Endothelial cell of umbilical vein (primary cell): ENCODE results near the gene KIZ. TPM values are rescaled to one million over a fixed set of nuclear protein-coding genes. Genes with fewer than 3 reads are reported as not detected.

Source experiments
- BruUV-seq: library from RNA; stranded (reverse); fragments of 400-500 nt; replicated peaks from 2 replicates; lab custom pipeline; 2021; lab: Mats Ljungman, UMichigan
- CTCF ChIA-PET: fragments of 300-600, 350-600 bp; sonication (Branson Sonifier 250); formaldehyde crosslinking; loops from one replicate; lab custom pipeline; 2021; ENCODE audit warnings: antibody characterized with exemption, inconsistent platforms; lab: Charles Lee
- POLR2A ChIA-PET: fragments of 300-600, 350-600 bp; sonication (Branson Sonifier 250); formaldehyde crosslinking; loops from one replicate; lab custom pipeline; 2021; ENCODE audit warnings: antibody characterized with exemption, inconsistent platforms; lab: Charles Lee
- DNase-seq: peaks from one replicate; pipeline ENCODE4 v3.0.0-alpha.2; 2011; ENCODE audit warnings: low read depth, low spot score
- FAIRE-seq: peaks from 2 replicates; lab custom pipeline; 2011; peaks lifted over from hg19 to GRCh38; lab: Jason Lieb, UNC
- H2AFZ ChIP-seq: 2 replicates; pipeline ENCODE4 v1.6.0; 2012; ENCODE audit warnings: low read depth, low read length, control low read depth, inconsistent platforms
- H3K27ac ChIP-seq: 2 replicates; pipeline ENCODE4 v1.5.1; 2011; ENCODE audit warnings: low read depth, mild to moderate bottlenecking, control low read depth, low read length, moderate library complexity; ENCODE audit not compliant: insufficient read depth
- H3K27me3 ChIP-seq, 2 experiments: 2 replicates each; pipeline versions ENCODE4 v1.6.0 to v1.6.1; 2011; ENCODE audit warnings: low read length in 2 of 2, mixed read lengths in 1 of 2; ENCODE audit not compliant: control insufficient read depth in 2 of 2, insufficient read depth in 2 of 2
- H3K36me3 ChIP-seq, 2 experiments: 2 replicates in 1 of 2; 3 replicates in 1 of 2; pipeline ENCODE4 v1.5.1; 2011; ENCODE audit warnings: low read length in 2 of 2, mild to moderate bottlenecking in 1 of 2, moderate library complexity in 1 of 2; ENCODE audit not compliant: control insufficient read depth in 2 of 2, insufficient read depth in 2 of 2; ENCODE audit errors: extremely low read depth in 1 of 2
- H3K4me1 ChIP-seq: 3 replicates; pipeline ENCODE4 v1.5.1; 2011; ENCODE audit warnings: mild to moderate bottlenecking, low read length; ENCODE audit not compliant: control insufficient read depth, insufficient read depth; ENCODE audit errors: extremely low read depth
- H3K4me2 ChIP-seq: 2 replicates; pipeline ENCODE4 v1.6.1; 2011; ENCODE audit warnings: low read length, control low read depth, mixed read lengths; ENCODE audit not compliant: insufficient read depth
- H3K4me3 ChIP-seq, 3 experiments: fragments of 200-600 bp in 1 of 3; sonication (generic), shearing (Covaris generic) in 1 of 3; replicated peaks in 1 of 3; 2 replicates each; pipeline ENCODE4 v1.5.1; 2011 to 2016; ENCODE audit warnings: control low read depth in 3 of 3, low read length in 3 of 3, mild to moderate bottlenecking in 2 of 3, inconsistent platforms in 1 of 3, low read depth in 1 of 3, moderate library complexity in 1 of 3; ENCODE audit not compliant: insufficient read depth in 1 of 3
- H3K79me2 ChIP-seq: 2 replicates; pipeline ENCODE4 v1.6.0; 2012; ENCODE audit warnings: low read length, inconsistent platforms; ENCODE audit not compliant: control insufficient read depth, insufficient read depth
- H3K9ac ChIP-seq: replicated peaks from 2 replicates; pipeline ENCODE3; 2011; ENCODE audit warnings: low read length, control low read depth; ENCODE audit not compliant: insufficient read depth; ENCODE audit errors: extremely low read depth
- H3K9me1 ChIP-seq: replicated peaks from 3 replicates; pipeline ENCODE4 v1.6.0; 2011; ENCODE audit warnings: mild to moderate bottlenecking, low read length; ENCODE audit not compliant: control insufficient read depth, insufficient read depth; ENCODE audit errors: extremely low read depth
- H3K9me3 ChIP-seq: replicated peaks from 2 replicates; pipeline ENCODE4 v1.5.1; 2012; ENCODE audit warnings: low read length, inconsistent platforms; ENCODE audit not compliant: control insufficient read depth, insufficient read depth
- H4K20me1 ChIP-seq: replicated peaks from 2 replicates; pipeline ENCODE3; 2011; ENCODE audit warnings: mild to moderate bottlenecking, low read length; ENCODE audit not compliant: control insufficient read depth, insufficient read depth; ENCODE audit errors: extremely low read depth
- CTCF ChIP-seq, 2 donors: IDR thresholded peaks; 1 replicate in 1 of 2; 2 replicates in 1 of 2; pipeline ENCODE4 v1.5.1; 2011; ENCODE audit warnings: low read length in 2 of 2, mild to moderate bottlenecking in 2 of 2, moderate library complexity in 2 of 2, control low read depth in 1 of 2, inconsistent platforms in 1 of 2, low read depth in 1 of 2; ENCODE audit not compliant: insufficient read depth in 1 of 2; ENCODE audit errors: extremely low read depth in 1 of 2
- EZH2 ChIP-seq: IDR thresholded peaks from 2 replicates; pipeline ENCODE4 v1.6.1; 2012; ENCODE audit warnings: borderline replicate concordance, low read depth, mild to moderate bottlenecking, moderate library complexity, low read length, inconsistent platforms; ENCODE audit not compliant: severe bottlenecking
- FOS ChIP-seq: IDR thresholded peaks from 2 replicates; pipeline ENCODE4 v1.6.1; 2011; ENCODE audit warnings: mild to moderate bottlenecking, low read length, moderate library complexity, borderline replicate concordance; ENCODE audit not compliant: insufficient read depth
- JUN ChIP-seq: IDR thresholded peaks from 2 replicates; pipeline ENCODE4 v1.6.1; 2011; ENCODE audit warnings: borderline replicate concordance, low read depth; ENCODE audit not compliant: insufficient read length, insufficient read depth
- MAX ChIP-seq: IDR thresholded peaks from 2 replicates; pipeline ENCODE4 v1.6.1; 2011; ENCODE audit not compliant: insufficient read depth, insufficient read length
- MYC ChIP-seq: IDR thresholded peaks from one replicate; pipeline ENCODE4 v1.6.1; 2011; ENCODE audit warnings: mild to moderate bottlenecking, low read depth, low read length
- POLR2A ChIP-seq: IDR thresholded peaks from 2 replicates; pipeline ENCODE4 v1.6.1; 2012; ENCODE audit warnings: low read depth, mild to moderate bottlenecking, control low read depth, low read length
- POLR2AphosphoS5 ChIP-seq: IDR thresholded peaks from 2 replicates; pipeline ENCODE4 v1.6.1; 2012; ENCODE audit warnings: low read depth, mild to moderate bottlenecking, control low read depth, low read length, moderate library complexity; ENCODE audit not compliant: insufficient read depth
- dilution Hi-C: fragments of 300-500 bp; cut with MboI; formaldehyde crosslinking; loops from one replicate; pipeline ENCODE4 v1.15.0; 2019; ENCODE audit warnings: low sequenced_read_pairs; ENCODE audit not compliant: extremely low pct_ligation_motif_present
- intact Hi-C: fragments of 100-400 bp; cut with micrococcal nuclease; formaldehyde crosslinking; loops from one replicate; pipeline ENCODE4 v1.10.0; 2022
- polyA plus RNA-seq, 4 experiments: library from polyadenylated mRNA; depleted of rRNA in 3 of 4; stranded (reverse) in 3 of 4; unstranded in 1 of 4; fragments of >200 nt; gene quantifications; 2 replicates each; pipeline versions ENCODE4 v1.2.1 to v1.2.3, GENCODE V29; 2011 to 2012; ENCODE audit warnings: missing spikeins in 1 of 4
- total RNA-seq: library from RNA; stranded (reverse); gene quantifications from 2 replicates; pipeline ENCODE4 v1.2.3, GENCODE V29; 2021

KIZ gene
- total and polyA plus RNA-seq, 2 donors (not counting 3 experiments of a cell fraction or from before 2014, with no cell fraction given) = 3.9 to 7.3 TPM

- no peak for DNase-seq
- H3K4me1 ChIP-seq = no peaks in the 10 kb centered on the region
- TF ChIP-seq POLR2AphosphoS5 = no peak
- TF ChIP-seq MYC = no peak
- no peak for TF ChIP-seq FOS
- TF ChIP-seq MAX = no peak
- no peak for TF ChIP-seq POLR2A
- no peak for TF ChIP-seq CTCF (IDR thresholded peaks at IDR 0.05; ENCODE audit: extremely low read depth in 1 of 2, insufficient read depth in 1 of 2, low read depth in 1 of 2, low read length in 2 of 2)
- no peak for TF ChIP-seq JUN
- no peak for TF ChIP-seq EZH2
- BruUV-seq = no TSS peak
- no peaks in the 10 kb centered on the region for H3K36me3 ChIP-seq
- ChIA-PET CTCF (interaction anchor here (0.6 to 0.9 kb wide), 2 partner anchors 8 to 141 kb away, joined by 3 read pairs; partner anchors contain the start of gene KIZ), POLR2A (interaction anchor here (1.1 kb wide), 1 partner anchor 7 kb away, joined by 3 read pairs; no protein-coding TSS in a partner anchor)
- H3K9me3 ChIP-seq = no peaks in the 10 kb centered on the region
- H2AFZ ChIP-seq = no peak overlapping the region
- dilution Hi-C loops = no loop called here
- no peak overlapping the region for H3K27ac ChIP-seq
- no peaks in the 10 kb centered on the region for H4K20me1 ChIP-seq
- intact Hi-C loops = no loop called here
- no peaks in the 10 kb centered on the region for H3K79me2 ChIP-seq
- H3K9ac ChIP-seq = no peak overlapping the region
- H3K9me1 ChIP-seq = no peaks in the 10 kb centered on the region
- no peak overlapping the region for H3K4me2 ChIP-seq
- H3K27me3 ChIP-seq = no peaks in the 10 kb centered on the region
- FAIRE-seq = no peak
- H3K4me3 ChIP-seq = no peak overlapping the region
These were observed 8.2 kb downstream of the KIZ start for GRCh38 chr20:21133917-21134622.
